Smooth muscle cell of trachea (primary cell): ENCODE data around the gene NR4A1. TPM values are rescaled to one million over a fixed set of nuclear protein-coding genes. Genes with fewer than 3 reads are reported as not detected.

Source experiments
- total RNA-seq: library from RNA; depleted of rRNA; stranded (reverse); fragments of >200 nt; gene quantifications from 2 replicates; pipeline ENCODE4 v1.2.1, GENCODE V29; 2014

Gene NR4A1
- 2.6 and 4.3 TPM in 2 replicates for total RNA-seq

GRCh38 chr12:52050758-52051541 lies at the start of gene NR4A1:
TSS of gene NR4A1 (plus strand) at chr12:52051442. CDS start at chr12:52054329, 2,887 bp downstream.

GRCh38 chr12:52006726-52007157 lies 44.5 kb upstream of the NR4A1 start, which contains the start of gene TAMALIN:
TSS of gene TAMALIN (plus strand) at chr12:52006946. CDS start at chr12:52007020, 74 bp downstream.

GRCh38 chr12:52069327-52070184 lies 18.3 kb downstream of the NR4A1 start, which contains the start of gene ATG101:
TSS of gene ATG101 (plus strand) at chr12:52069978. CDS start at chr12:52073651, 3,673 bp downstream.

GRCh38 chr12:52079576-52080402 lies 28.5 kb downstream of the NR4A1 start, which contains the start of gene SMIM41:
TSS of gene SMIM41 (plus strand) at chr12:52079704. CDS start at chr12:52079780, 76 bp downstream.

Other genes starting within 250 kb of the NR4A1 start
- 0.29 and 0.50 TPM in 2 replicates for gene FIGNL2, start 202.7 kb upstream of the NR4A1 start, total RNA-seq
- 0.15 and 0.33 TPM in 2 replicates for gene ANKRD33, start 163.3 kb upstream of the NR4A1 start, total RNA-seq
- 148 and 164 TPM in 2 replicates for gene ACVRL1, start 143.9 kb upstream of the NR4A1 start, total RNA-seq
- gene ACVR1B, start 99.7 kb upstream of the NR4A1 start, total RNA-seq: 13.1 and 17.4 TPM in 2 replicates
- gene TAMALIN, start 44.5 kb upstream of the NR4A1 start, total RNA-seq: 15.9 and 19.8 TPM in 2 replicates
- gene ATG101, start 18.5 kb downstream of the NR4A1 start, total RNA-seq: 57.6 and 74.9 TPM in 2 replicates
- 4.5 and 4.8 TPM in 2 replicates for gene SMIM41, start 28.3 kb downstream of the NR4A1 start, total RNA-seq
- 0.44 TPM in 1 of 2 replicates, not detected in the other for gene KRT80, start 140.6 kb downstream of the NR4A1 start, total RNA-seq
- gene KRT7, start 181.8 kb downstream of the NR4A1 start, total RNA-seq: 7.8 and 8.7 TPM in 2 replicates
- not detected in 2 replicates for gene KRT86, start 223.2 kb downstream of the NR4A1 start, total RNA-seq
- gene KRT81, start 240.1 kb downstream of the NR4A1 start, total RNA-seq: 0.15 TPM in 1 of 2 replicates, not detected in the other